Sigmoid colon (tissue), 4 donors: Measurements from ENCODE around the gene TBXAS1.

Experiments used
- CTCF ChIP-seq, 4 experiments: fragments of 450-650 bp in 3 of 4; fragments of 200-600 bp in 1 of 4; IDR thresholded peaks; one replicate each; pipeline ENCODE4 v1.5.1; 2016 to 2019; ENCODE audit warnings: antibody characterized with exemption in 4 of 4, mild to moderate bottlenecking in 3 of 4, moderate library complexity in 2 of 4
- EP300 ChIP-seq, 4 donors: sonication (generic); formaldehyde crosslinking; IDR thresholded peaks; one replicate each; pipeline ENCODE4 v1.6.1; 2017; ENCODE audit warnings: antibody characterized with exemption in 4 of 4
- POLR2A ChIP-seq, 2 donors: fragments of 450-650 bp; IDR thresholded peaks; one replicate each; pipeline ENCODE4 v1.6.1; 2016; ENCODE audit warnings: antibody characterized with exemption in 2 of 2, mild to moderate bottlenecking in 2 of 2, moderate library complexity in 2 of 2
- POLR2AphosphoS5 ChIP-seq, 4 donors: sonication (generic); formaldehyde crosslinking; IDR thresholded peaks; one replicate each; pipeline ENCODE4 v1.6.1; 2017; ENCODE audit warnings: antibody characterized with exemption in 4 of 4

- TF ChIP-seq CTCF (IDR thresholded peaks at IDR 0.05) (no peak), POLR2AphosphoS5 (IDR thresholded peaks at IDR 0.05) (no peak), POLR2A (IDR thresholded peaks at IDR 0.05) (no peak), EP300 (IDR thresholded peaks at IDR 0.05) (no peak)
Observed at GRCh38 chr7:139901901-139902300, 72.8 kb downstream of the TBXAS1 start.
